ENCODE measurements around the gene BMI1. TPM values are rescaled to one million over a fixed set of nuclear protein-coding genes. Genes with fewer than 3 reads are reported as not detected.

BMI1 gene
- total RNA-seq, 1 experiment from 2014 or later, result 124 TPM

GRCh38 chr10:22317076-22317370 lies 3.9 kb upstream of the BMI1 start:
- DNase-seq (peak; percentile 82), ATAC-seq (no peak)
- no peaks in the 10 kb centered on the region for H3K27me3 ChIP-seq (ENCODE audit: low read length)
- peaks cover 83% of the 10 kb centered on the region for H3K79me2 ChIP-seq (ENCODE audit: low read length)
- H2AFZ ChIP-seq (ENCODE audit: low read length), result no peak overlapping the region
- intact Hi-C loops (cut with micrococcal nuclease), result loop anchor here (5.0 kb wide), 2 partner anchors 110 to 315 kb away; partner anchors contain the start of gene DNAJC1
- H3K4me2 ChIP-seq (ENCODE audit: low read length), result peak overlapping the region; percentile 98
- CTCF ChIA-PET, result no interaction called here
- no peaks in the 10 kb centered on the region for H3F3A ChIP-seq (ENCODE audit: low read length, unreplicated experiment)
- H3K9me2 ChIP-seq (replicated peaks; ENCODE audit: low read length), result no peaks in the 10 kb centered on the region
- H3K9me3 ChIP-seq (ENCODE audit: low read length), result no peaks in the 10 kb centered on the region
- no peaks in the 10 kb centered on the region; the same call in 1 of the 2 replicates for H3K36me3 ChIP-seq (ENCODE audit: low read depth, low read length)
- TSS peak; percentile 54 for BruUV-seq (replicated peaks)
- H4K20me1 ChIP-seq (ENCODE audit: low read length), result no peaks in the 10 kb centered on the region
- POLR2A ChIA-PET (ENCODE audit: unreplicated experiment), result interaction anchor here (0.6 to 0.7 kb wide), 4 partner anchors 18 to 181 kb away, joined by 3 to 4 read pairs (median 3); no protein-coding TSS in a partner anchor
- H3K4me1 ChIP-seq (ENCODE audit: insufficient read depth, low read length), result peaks cover 32% of the 10 kb centered on the region
- peak overlapping the region; percentile 92 for H3K4me3 ChIP-seq (ENCODE audit: low read length)
- peak overlapping the region; percentile 100 for H3K9ac ChIP-seq (ENCODE audit: low read length)
- TF ChIP-seq EZH2phosphoT487 (IDR thresholded peaks at IDR 0.05; ENCODE audit: borderline replicate concordance, low read length) (no peak), EZH2 (IDR thresholded peaks at IDR 0.05; ENCODE audit: low read length, unreplicated experiment) (no peak), CTCF (conservative IDR thresholded peaks at IDR 0.05; ENCODE audit: low read depth, low read length) (no peak)
- peak overlapping the region; percentile 99 for H3K27ac ChIP-seq (ENCODE audit: low read length)

GRCh38 chr10:22317771-22318565 lies 2.9 kb upstream of the BMI1 start:
- H3K9ac ChIP-seq (ENCODE audit: low read length), result peak overlapping the region; percentile 100

More at GRCh38 chr10:22317771-22318565, 2.9 kb upstream of the BMI1 start:
- peaks cover 88% of the 10 kb centered on the region for H3K79me2 ChIP-seq (ENCODE audit: low read length)
- DNase-seq (peak; percentile 41), ATAC-seq (no peak)
- no peaks in the 10 kb centered on the region for H3K27me3 ChIP-seq (ENCODE audit: low read length)
- peak overlapping the region; percentile 92 for H3K4me3 ChIP-seq (ENCODE audit: low read length)
- no peak overlapping the region for H2AFZ ChIP-seq (ENCODE audit: low read length)
- no peaks in the 10 kb centered on the region; the same call in 1 of the 2 replicates for H3K36me3 ChIP-seq (ENCODE audit: low read depth, low read length)
- peak overlapping the region; percentile 98 for H3K4me2 ChIP-seq (ENCODE audit: low read length)
- peaks cover 2% of the 10 kb centered on the region; the same call in 1 of the 2 replicates for H4K20me1 ChIP-seq (ENCODE audit: low read length)
- H3K4me1 ChIP-seq (ENCODE audit: insufficient read depth, low read length), result peaks cover 28% of the 10 kb centered on the region
- intact Hi-C loops (cut with micrococcal nuclease), result loop anchor here (5.0 kb wide), 2 partner anchors 109 to 316 kb away; partner anchors contain the start of gene DNAJC1
- CTCF ChIA-PET, result no interaction called here
- H3K27ac ChIP-seq (ENCODE audit: low read length), result peak overlapping the region; percentile 99
- POLR2A ChIA-PET (ENCODE audit: unreplicated experiment), result interaction anchor here (0.6 kb wide), 1 partner anchor 164 kb away, joined by 5 read pairs; no protein-coding TSS in a partner anchor
- BruUV-seq (replicated peaks), result no TSS peak
- H3K9me3 ChIP-seq (ENCODE audit: low read length), result no peaks in the 10 kb centered on the region
- no peaks in the 10 kb centered on the region for H3K9me2 ChIP-seq (replicated peaks; ENCODE audit: low read length)
- no peaks in the 10 kb centered on the region for H3F3A ChIP-seq (ENCODE audit: low read length, unreplicated experiment)
- TF ChIP-seq EZH2phosphoT487 (IDR thresholded peaks at IDR 0.05; ENCODE audit: borderline replicate concordance, low read length) (no peak), EZH2 (IDR thresholded peaks at IDR 0.05; ENCODE audit: low read length, unreplicated experiment) (no peak), CTCF (conservative IDR thresholded peaks at IDR 0.05; ENCODE audit: low read depth, low read length) (no peak)

Measured in PC-3 (cell line).